Lung (tissue), 12 donors: Measurements from ENCODE around the gene DHRS4. TPM values are rescaled to one million over a fixed set of nuclear protein-coding genes. Genes with fewer than 3 reads are reported as not detected.

Source experiments
- ATAC-seq: fragments of 200-7000 bp; cut with Tn5 transposase; one replicate; pipeline ENCODE4 v1.9.1; 2020; ENCODE audit warnings: moderate number of reproducible peaks; ENCODE audit not compliant: insufficient read depth, low FRiP score
- DNase-seq, 3 donors: peaks; one replicate each; pipeline ENCODE4 v3.0.0-alpha.2; 2013 to 2017
- H3K27ac ChIP-seq, 2 donors: one replicate each; pipeline ENCODE4 v1.5.1; 2013; ENCODE audit warnings: mild to moderate bottlenecking in 2 of 2, moderate library complexity in 2 of 2, control low read depth in 1 of 2, inconsistent platforms in 1 of 2, low read depth in 1 of 2, low read length in 1 of 2
- H3K27me3 ChIP-seq, 3 donors: one replicate each; pipeline ENCODE4 v1.5.1; 2013; ENCODE audit warnings: low read length in 2 of 3; ENCODE audit not compliant: control insufficient read depth in 3 of 3, insufficient read depth in 3 of 3
- H3K36me3 ChIP-seq, 4 donors: one replicate each; pipeline ENCODE4 v1.5.1; 2013; ENCODE audit warnings: low read length in 4 of 4, mild to moderate bottlenecking in 1 of 4, moderate library complexity in 1 of 4; ENCODE audit not compliant: control insufficient read depth in 4 of 4, insufficient read depth in 4 of 4
- H3K4me1 ChIP-seq, 5 donors: one replicate each; pipeline ENCODE4 v1.5.1; 2013; ENCODE audit warnings: low read length in 5 of 5, mild to moderate bottlenecking in 2 of 5, moderate library complexity in 1 of 5; ENCODE audit not compliant: control insufficient read depth in 5 of 5, insufficient read depth in 5 of 5
- H3K4me3 ChIP-seq: one replicate; pipeline ENCODE4 v1.5.1; 2013; ENCODE audit warnings: mild to moderate bottlenecking, control low read depth, moderate library complexity
- H3K9ac ChIP-seq, 2 donors: one replicate each; pipeline ENCODE4 v1.5.1; 2013; ENCODE audit warnings: low read length in 2 of 2, control low read depth in 1 of 2; ENCODE audit not compliant: insufficient read depth in 1 of 2
- H3K9me3 ChIP-seq, 4 donors: one replicate each; pipeline ENCODE4 v1.5.1; 2013; ENCODE audit warnings: low read length in 3 of 4, mild to moderate bottlenecking in 1 of 4, moderate library complexity in 1 of 4; ENCODE audit not compliant: control insufficient read depth in 4 of 4, insufficient read depth in 3 of 4
- WGBS, 2 donors: extraction: QIAGEN DNeasy Blood & Tissue Kit; methylation state at CpG; one replicate each; pipeline ENCODE4 v1.1.7; 2013; 5-methylcytosine and 5-hydroxymethylcytosine counted together
- polyA plus RNA-seq, 2 donors: library from polyadenylated mRNA; stranded (reverse); fragments of 200-250 nt; gene quantifications; one replicate each; pipeline ENCODE4 v1.2.1, GENCODE V29; 2013
- total RNA-seq, 2 donors: library from RNA; depleted of rRNA in 1 of 2; stranded (reverse); fragments of >200 nt in 1 of 2; gene quantifications; one replicate each; pipeline ENCODE4 v1.2.1, GENCODE V29; 2014 to 2021
- TF ChIP-seq, protein P1 (sequence below): IDR thresholded peaks from 2 replicates; pipeline ENCODE4 v1.5.1; 2012; ENCODE audit warnings: mild to moderate bottlenecking; ENCODE audit errors: control extremely low read depth, extremely low read depth
- donor health status: control.
- donor health status: control.
- donor health status: Bipolar disorder and iron deficiency.
- donor health status: healthy.
- donor health status: DM: yes; HTN: yes; CAD: no.

Gene DHRS4
- total and polyA plus RNA-seq, 4 donors: 36.0 to 45.9 (median 41.2) TPM

DNA sequence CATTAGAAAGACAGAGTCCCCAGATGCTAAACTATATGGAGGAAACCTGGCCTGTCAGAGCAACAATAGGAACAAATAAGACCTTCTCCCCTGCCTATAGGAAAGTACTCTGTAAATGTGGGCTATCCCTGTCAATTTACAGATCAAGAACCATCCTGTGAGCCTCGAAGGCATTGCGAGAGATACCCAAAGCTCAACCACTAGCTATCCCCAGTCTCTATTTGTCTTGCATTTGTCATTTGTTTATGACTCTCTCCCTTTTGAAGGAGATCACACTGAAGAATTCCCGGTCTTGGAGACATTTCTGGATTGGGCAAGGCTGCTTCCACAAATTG is 42.7 kb upstream of the DHRS4 start:
- Histone ChIP-seq H3K27me3 (no peaks in the 10 kb centered on the region), H3K9me3 (no peaks in the 10 kb centered on the region), H3K36me3 (no peaks in the 10 kb centered on the region), H3K4me3 (no peak overlapping the region), H3K9ac (no peak overlapping the region), H3K4me1 (no peaks in the 10 kb centered on the region), H3K27ac (no peak overlapping the region)
- ATAC-seq (no peak), DNase-seq (no peak)
- TF ChIP-seq, protein P1, sequence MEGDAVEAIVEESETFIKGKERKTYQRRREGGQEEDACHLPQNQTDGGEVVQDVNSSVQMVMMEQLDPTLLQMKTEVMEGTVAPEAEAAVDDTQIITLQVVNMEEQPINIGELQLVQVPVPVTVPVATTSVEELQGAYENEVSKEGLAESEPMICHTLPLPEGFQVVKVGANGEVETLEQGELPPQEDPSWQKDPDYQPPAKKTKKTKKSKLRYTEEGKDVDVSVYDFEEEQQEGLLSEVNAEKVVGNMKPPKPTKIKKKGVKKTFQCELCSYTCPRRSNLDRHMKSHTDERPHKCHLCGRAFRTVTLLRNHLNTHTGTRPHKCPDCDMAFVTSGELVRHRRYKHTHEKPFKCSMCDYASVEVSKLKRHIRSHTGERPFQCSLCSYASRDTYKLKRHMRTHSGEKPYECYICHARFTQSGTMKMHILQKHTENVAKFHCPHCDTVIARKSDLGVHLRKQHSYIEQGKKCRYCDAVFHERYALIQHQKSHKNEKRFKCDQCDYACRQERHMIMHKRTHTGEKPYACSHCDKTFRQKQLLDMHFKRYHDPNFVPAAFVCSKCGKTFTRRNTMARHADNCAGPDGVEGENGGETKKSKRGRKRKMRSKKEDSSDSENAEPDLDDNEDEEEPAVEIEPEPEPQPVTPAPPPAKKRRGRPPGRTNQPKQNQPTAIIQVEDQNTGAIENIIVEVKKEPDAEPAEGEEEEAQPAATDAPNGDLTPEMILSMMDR: no peak
- 79 to 88% methylated on average over 3 of the region's 3 CpGs for WGBS, 2 donors

DNA sequence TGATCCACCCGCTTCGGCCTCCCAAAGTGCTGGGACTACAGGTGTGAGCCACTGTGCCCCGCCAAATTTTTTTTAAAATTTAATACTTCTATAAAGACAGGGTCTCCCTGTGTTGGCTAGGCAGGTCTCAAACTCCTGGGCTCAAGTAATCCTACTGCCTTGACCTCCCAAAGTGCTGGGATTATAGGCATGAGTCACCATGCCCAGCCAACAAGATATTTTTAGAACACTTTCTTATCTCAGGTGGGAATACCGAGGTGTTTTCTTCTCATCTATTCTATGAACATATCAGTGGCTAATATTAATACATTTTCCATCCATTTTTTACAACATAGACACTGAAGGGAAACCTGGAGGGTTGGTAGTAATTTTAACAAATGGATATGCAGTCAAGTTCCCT is 38.0 kb upstream of the DHRS4 start:
- no peaks in the 10 kb centered on the region for H3K27me3 ChIP-seq
- H3K9ac ChIP-seq: no peak overlapping the region
- H3K36me3 ChIP-seq: no peaks in the 10 kb centered on the region
- TF ChIP-seq, protein P1: no peak
- DNase-seq (no peak), ATAC-seq (no peak)
- peaks cover 0 to 6% (median 0%) of the 10 kb centered on the region in 5 donors for H3K4me1 ChIP-seq
- H3K9me3 ChIP-seq: no peaks in the 10 kb centered on the region
- no peak overlapping the region for H3K4me3 ChIP-seq
- H3K27ac ChIP-seq: no peak overlapping the region
- WGBS, 2 donors: 89 to 94% methylated on average over 4 of the region's 4 CpGs

DNA sequence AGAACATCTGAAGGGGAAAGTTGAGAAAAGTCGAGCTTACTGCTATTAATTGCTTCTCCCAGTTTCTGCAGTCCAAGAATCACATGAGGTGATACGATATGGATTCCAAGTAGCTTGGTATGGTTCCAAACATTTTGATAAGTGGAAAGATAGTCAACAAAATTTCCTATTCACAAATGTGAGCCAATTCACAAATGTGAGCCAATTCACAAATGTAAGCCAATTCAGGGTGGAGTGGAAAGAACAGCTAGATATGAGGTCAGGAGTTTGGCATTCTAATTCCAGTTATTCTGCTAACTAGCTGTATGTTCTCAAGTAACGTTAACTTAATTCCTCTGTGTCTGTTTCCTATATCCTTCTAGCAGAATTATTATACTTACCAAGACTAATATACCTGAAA is 37.6 kb upstream of the DHRS4 start:
- Histone ChIP-seq H3K9me3 (no peaks in the 10 kb centered on the region), H3K27ac (no peak overlapping the region), H3K27me3 (no peaks in the 10 kb centered on the region), H3K36me3 (no peaks in the 10 kb centered on the region), H3K4me1 (peaks cover 0 to 6% (median 0%) of the 10 kb centered on the region in 5 donors), H3K9ac (no peak overlapping the region), H3K4me3 (no peak overlapping the region)
- TF ChIP-seq, protein P1: no peak
- peak in 2 of 3 donors; percentile 33 to 63 for DNase-seq
- WGBS, 2 donors: 40 to 79% methylated on average over 3 of the region's 3 CpGs
- no peak for ATAC-seq

DNA sequence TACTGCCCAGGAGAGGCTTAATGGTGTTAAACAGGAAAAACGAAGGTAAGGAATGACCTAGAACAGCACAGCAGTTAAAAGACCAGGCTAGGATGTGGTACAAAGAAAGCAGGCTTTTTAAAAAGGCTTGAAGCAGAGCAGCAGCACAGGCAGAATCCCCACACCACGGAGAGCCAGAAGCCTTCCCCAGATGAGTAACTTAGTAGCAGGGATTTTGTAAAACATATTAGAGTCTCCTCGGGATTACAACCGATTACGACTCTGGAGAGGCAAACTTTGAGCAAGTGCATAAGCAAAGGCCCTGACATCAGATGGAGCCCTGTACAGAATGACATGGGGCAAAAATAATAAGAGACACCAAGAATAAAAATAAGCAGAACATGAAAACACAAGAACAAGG is 37.1 kb upstream of the DHRS4 start:
- no peaks in the 10 kb centered on the region for H3K9me3 ChIP-seq
- TF ChIP-seq, protein P1: no peak
- H3K27me3 ChIP-seq: no peaks in the 10 kb centered on the region
- DNase-seq: no peak
- ATAC-seq: no peak
- H3K4me3 ChIP-seq: no peak overlapping the region
- 69 to 92% methylated on average over 5 of the region's 5 CpGs for WGBS, 2 donors
- H3K36me3 ChIP-seq: no peaks in the 10 kb centered on the region
- no peak overlapping the region for H3K27ac ChIP-seq
- H3K9ac ChIP-seq: no peak overlapping the region
- peaks cover 0 to 6% (median 0%) of the 10 kb centered on the region in 5 donors for H3K4me1 ChIP-seq
